HG03571 (cell line): ENCODE data around the gene CSKMT.
"Not testable (repeated sequence)": the region's sequence is repeated elsewhere in the genome, so short reads cannot be mapped to it uniquely, and the experiment has no call there.

Experiments
- ATAC-seq: cut with Tn5 transposase; IDR thresholded peaks from one replicate; pipeline ENCODE4 v1.9.1; 2021; ENCODE audit not compliant: unreplicated experiment

Gene CSKMT

GRCh38 chr11:62665075-62665598 is at the start of gene CSKMT, which contains the start of gene C11orf98:
TSS of gene CSKMT (plus strand) at chr11:62665312. CDS start at chr11:62665880, 568 bp downstream.
TSS of gene C11orf98 (minus strand) at chr11:62665210. CDS start at chr11:62665169, 41 bp downstream.
- ATAC-seq = peak; percentile 83

GRCh38 chr11:62615521-62615920 is 49.6 kb upstream of the CSKMT start:
- ATAC-seq = no peak

GRCh38 chr11:62616957-62617356 is 48.2 kb upstream of the CSKMT start:
- ATAC-seq = not testable (repeated sequence)

GRCh38 chr11:62621027-62621566 is 44.0 kb upstream of the CSKMT start:
- ATAC-seq = no peak

- peak; percentile 90 for ATAC-seq
These were observed 43.3 kb upstream of the CSKMT start, which contains the start of gene B3GAT3 for GRCh38 chr11:62621567-62622470. TSS of gene B3GAT3 (minus strand) at chr11:62621986. CDS start at chr11:62621947, 39 bp downstream.

- no peak for ATAC-seq
These were observed 42.5 kb upstream of the CSKMT start for GRCh38 chr11:62622476-62623089.

GRCh38 chr11:62627713-62628112 is 37.4 kb upstream of the CSKMT start:
- no peak for ATAC-seq

- no peak for ATAC-seq
These were observed 32.6 kb upstream of the CSKMT start for GRCh38 chr11:62632492-62632891.

- no peak for ATAC-seq
These were observed 20.9 kb upstream of the CSKMT start for GRCh38 chr11:62644220-62644619.

GRCh38 chr11:62645671-62645945 is 19.5 kb upstream of the CSKMT start:
- no peak for ATAC-seq

- ATAC-seq = peak; percentile 92
These were observed 18.9 kb upstream of the CSKMT start, which contains the start of gene GANAB for GRCh38 chr11:62645946-62646824. TSS of gene GANAB (minus strand) at chr11:62646613. CDS start at chr11:62646599, 14 bp downstream.

- no peak for ATAC-seq
These were observed 18.1 kb upstream of the CSKMT start for GRCh38 chr11:62646825-62647608.

- no peak for ATAC-seq
These were observed 17.5 kb upstream of the CSKMT start for GRCh38 chr11:62647609-62648005.

- no peak for ATAC-seq
These were observed 16.7 kb upstream of the CSKMT start for GRCh38 chr11:62648185-62648966.

- ATAC-seq = no peak
These were observed 16.1 kb upstream of the CSKMT start for GRCh38 chr11:62648967-62649364.

- ATAC-seq = no peak
These were observed 15.6 kb upstream of the CSKMT start for GRCh38 chr11:62649486-62649885.

- ATAC-seq = not testable (repeated sequence)
These were observed 14.8 kb upstream of the CSKMT start for GRCh38 chr11:62650283-62650682.

GRCh38 chr11:62652161-62653006 is 12.7 kb upstream of the CSKMT start:
- peak; percentile 12 for ATAC-seq
